GM10266 (cell line): ENCODE measurements around the gene PROSER2.

Experiments used
- DNase-seq: peaks from one replicate; pipeline ENCODE4 v3.0.0; 2012; ENCODE audit errors: extremely low spot score
- CTCF ChIP-seq: IDR thresholded peaks from 2 replicates; pipeline ENCODE4 v1.5.1; 2012; ENCODE audit warnings: mild to moderate bottlenecking, low read depth; ENCODE audit not compliant: control insufficient read depth, insufficient read depth; ENCODE audit errors: missing control alignments

The PROSER2 gene

DNA sequence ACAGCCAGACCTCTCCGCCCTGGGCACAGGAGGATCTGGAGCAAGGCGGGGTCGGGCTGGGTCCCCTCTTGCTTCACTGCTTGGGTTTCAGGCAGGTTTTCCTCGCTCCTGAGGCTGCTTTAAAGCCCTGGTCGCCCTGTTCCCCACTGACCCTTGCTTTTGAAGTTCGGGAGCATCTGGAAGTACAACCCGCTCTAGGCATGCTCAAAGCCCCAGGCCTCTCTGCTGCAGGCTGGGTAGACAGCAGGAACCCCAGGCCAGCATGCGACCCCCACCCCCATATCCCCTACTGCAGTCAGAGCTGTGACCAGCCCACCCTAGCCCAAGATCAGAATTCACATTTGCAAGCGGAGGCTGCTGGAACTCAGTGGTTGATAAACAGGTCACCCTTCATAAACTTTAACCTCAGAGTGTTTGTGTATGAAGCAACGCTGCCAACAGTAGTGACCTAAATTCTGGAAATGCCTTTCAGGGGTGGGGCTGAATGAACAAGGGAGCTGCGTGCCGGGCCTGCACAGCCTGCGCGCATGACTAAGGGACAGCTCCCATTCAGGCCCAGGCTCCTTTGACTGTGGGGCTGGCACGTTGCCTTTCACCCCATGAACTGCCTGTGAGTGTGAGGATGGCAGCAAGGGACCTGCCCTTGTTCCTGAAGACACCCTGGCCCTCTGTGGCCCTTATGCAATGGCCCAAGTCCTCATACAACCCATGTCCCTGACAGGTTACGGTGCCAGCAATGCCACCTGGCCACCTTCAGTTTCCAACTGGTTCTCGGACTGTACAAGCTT lies 52.5 kb downstream of the PROSER2 start:
- no peak for DNase-seq
- TF ChIP-seq CTCF: no peak

DNA sequence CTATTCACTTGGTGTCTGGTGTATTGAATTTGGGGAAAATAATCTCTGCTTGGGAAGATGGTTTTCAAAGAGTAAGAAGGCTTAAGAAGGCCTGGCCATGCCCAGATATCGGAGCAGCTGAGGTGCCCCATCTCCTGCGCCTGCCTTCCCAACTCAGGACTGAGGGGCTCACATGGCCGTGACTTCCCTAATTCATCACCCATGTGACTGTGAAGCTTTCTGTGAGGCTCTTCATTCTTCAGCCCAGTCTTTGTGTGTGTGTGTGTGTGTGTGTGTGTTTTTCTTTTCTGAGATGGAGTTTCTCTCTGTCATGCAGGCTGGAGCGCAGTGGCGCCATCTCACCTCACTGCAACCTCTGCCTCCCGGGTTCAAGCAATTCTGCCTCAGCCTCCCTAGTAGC lies 53.2 kb downstream of the PROSER2 start:
- DNase-seq: no peak
- no peak for TF ChIP-seq CTCF

GRCh38 chr10:11876805-11877590 lies 53.8 kb downstream of the PROSER2 start:
- TF ChIP-seq CTCF: no peak
- no peak for DNase-seq

GRCh38 chr10:11877591-11877905 lies 54.4 kb downstream of the PROSER2 start:
- no peak for TF ChIP-seq CTCF
- no peak for DNase-seq

DNA sequence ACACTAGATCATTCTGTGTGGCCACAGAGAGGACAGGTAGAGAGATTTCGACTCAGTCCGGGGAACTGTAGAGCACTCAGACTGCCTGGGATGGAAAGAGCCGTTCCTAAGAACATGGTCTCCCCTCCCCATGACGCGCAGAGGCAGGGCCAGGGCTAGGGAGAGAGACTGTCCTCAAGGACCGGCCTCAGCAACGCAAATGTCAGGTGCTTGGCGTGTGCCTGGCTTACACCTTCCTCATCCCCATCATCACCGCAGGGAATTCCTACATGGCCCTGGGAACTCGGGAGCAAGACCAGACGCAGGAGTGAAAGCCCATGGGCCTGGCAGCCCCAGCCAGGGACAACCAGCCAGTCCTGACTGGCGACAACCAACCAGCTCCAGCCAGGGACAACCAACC lies 55.6 kb downstream of the PROSER2 start:
- no peak for TF ChIP-seq CTCF
- no peak for DNase-seq

DNA sequence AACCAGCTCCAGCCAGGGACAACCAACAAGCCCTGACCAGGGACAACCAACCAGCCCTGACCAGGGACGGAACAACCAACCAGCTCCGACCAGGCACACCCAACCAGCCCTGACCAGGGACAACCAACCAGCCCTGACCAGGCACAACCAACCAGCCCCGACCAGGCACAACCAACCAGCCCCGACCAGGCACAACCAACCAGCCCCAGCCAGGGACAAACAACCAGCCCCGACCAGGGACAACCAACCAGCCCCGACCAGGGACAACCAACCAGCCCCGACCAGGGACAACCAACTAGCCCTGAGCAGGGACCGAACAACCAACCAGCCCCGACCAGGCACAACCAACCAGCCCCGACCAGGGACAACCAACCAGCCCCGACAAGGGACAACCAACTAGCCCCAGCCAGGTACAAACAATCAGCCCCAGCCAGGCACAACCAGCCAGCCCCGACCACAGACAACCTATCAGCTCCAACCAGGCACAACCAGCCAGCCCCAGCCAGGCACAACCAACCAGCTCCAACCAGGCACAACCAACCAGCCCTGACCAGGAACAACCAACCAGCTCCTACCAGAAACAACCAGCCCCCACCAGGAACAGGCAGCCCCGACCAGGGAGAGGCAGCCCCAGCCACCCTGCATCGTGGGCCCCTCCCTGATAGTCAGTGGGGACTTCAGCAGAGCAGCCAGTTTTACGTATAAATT lies 56.4 kb downstream of the PROSER2 start:
- DNase-seq: no peak
- no peak for TF ChIP-seq CTCF
